K562 (cell line): ENCODE data around the gene KLKB1. TPM values are rescaled to one million over a fixed set of nuclear protein-coding genes. Genes with fewer than 3 reads are reported as not detected.

Experiments
- BACH1 ChIP-seq: fragments of 200-800 bp; sonication (Bioruptor generic); IDR thresholded peaks from 2 replicates; pipeline ENCODE4 v1.6.1; 2016; ENCODE audit warnings: missing genetic modification characterization, missing compliant biosample characterization
- CBX2 ChIP-seq: fragments of 200-600 bp; sonication (generic); IDR thresholded peaks from one replicate; pipeline ENCODE4 v1.6.1; 2012; ENCODE audit warnings: mild to moderate bottlenecking, low read length, inconsistent platforms; ENCODE audit not compliant: insufficient read depth, poor library complexity, severe bottlenecking
- CCNT2 ChIP-seq: IDR thresholded peaks from 2 replicates; pipeline ENCODE4 v1.6.1; 2011; ENCODE audit warnings: borderline replicate concordance, low read depth, mild to moderate bottlenecking, moderate library complexity, mixed read lengths, low read length; ENCODE audit not compliant: insufficient read length; ENCODE audit errors: extremely low read depth
- FOS ChIP-seq: IDR thresholded peaks from 3 replicates; pipeline ENCODE4 v1.6.1; 2011; ENCODE audit not compliant: insufficient read length; ENCODE audit errors: extremely low read depth
- FOSL1 ChIP-seq: fragments of 200-800 bp; sonication (Bioruptor generic); conservative IDR thresholded peaks from 2 replicates; pipeline ENCODE4 v1.6.1; 2016; ENCODE audit warnings: missing genetic modification characterization, missing compliant biosample characterization
- GTF2A2 ChIP-seq: IDR thresholded peaks from 2 replicates; pipeline ENCODE4 v1.6.1; 2016; ENCODE audit warnings: mild to moderate bottlenecking, missing genetic modification characterization, missing compliant biosample characterization
- HLTF ChIP-seq: fragments of 450-650 bp; IDR thresholded peaks from 2 replicates; pipeline ENCODE4 v1.6.1; 2016
- HNRNPK ChIP-seq: fragments of 200-400 bp; formaldehyde crosslinking; IDR thresholded peaks from one replicate; pipeline ENCODE4 v1.6.1; 2018; ENCODE audit warnings: mild to moderate bottlenecking, low read depth, low read length; ENCODE audit not compliant: poor library complexity, severe bottlenecking
- POLR2AphosphoS2 ChIP-seq: IDR thresholded peaks from 2 replicates; pipeline ENCODE4 v1.6.1; 2012; ENCODE audit warnings: low read length, improper control_type of control experiment
- SAFB2 ChIP-seq: fragments of 200-400 bp; formaldehyde crosslinking; IDR thresholded peaks from 2 replicates; pipeline ENCODE4 v1.6.1; 2018; ENCODE audit warnings: borderline replicate concordance, low read length, low read depth, moderate library complexity; ENCODE audit not compliant: severe bottlenecking
- SAP30 ChIP-seq: fragments of 200-600 bp; sonication (generic); IDR thresholded peaks from 2 replicates; pipeline ENCODE4 v1.6.1; 2012; ENCODE audit warnings: borderline replicate concordance, low read depth, mild to moderate bottlenecking, moderate library complexity, low read length, control low read depth, inconsistent platforms; ENCODE audit not compliant: insufficient read depth, poor library complexity, severe bottlenecking
- U2AF1 ChIP-seq: fragments of 200-400 bp; formaldehyde crosslinking; optimal IDR thresholded peaks from 2 replicates; pipeline ENCODE3; 2017; ENCODE audit warnings: mild to moderate bottlenecking, low read depth, low read length, moderate library complexity
- ZEB2 ChIP-seq: fragments of 450-650 bp; IDR thresholded peaks from 2 replicates; pipeline ENCODE4 v1.6.1; 2016
- ZNF217 ChIP-seq: sonication (generic); formaldehyde crosslinking; IDR thresholded peaks from 2 replicates; pipeline ENCODE4 v1.8.0; 2022; ENCODE audit warnings: mild to moderate bottlenecking, missing genetic modification reagents
- ZNF584 ChIP-seq: fragments of 200-800 bp; sonication (Bioruptor generic); IDR thresholded peaks from 2 replicates; pipeline ENCODE4 v1.6.1; 2016; ENCODE audit warnings: low read depth, mild to moderate bottlenecking, missing genetic modification characterization, missing compliant biosample characterization
- ZNF586 ChIP-seq: fragments of 450-650 bp; formaldehyde crosslinking; conservative IDR thresholded peaks from 2 replicates; pipeline ENCODE4 v1.4.0; 2020; ENCODE audit warnings: mild to moderate bottlenecking, moderate library complexity
- ZNF668 ChIP-seq: fragments of 250-450 bp; sonication (Bioruptor Pico); IDR thresholded peaks from 2 replicates; pipeline ENCODE4 v1.8.0; 2022; ENCODE audit warnings: mild to moderate bottlenecking, inconsistent platforms
- ZNF707 ChIP-seq: fragments of 250-450 bp; sonication (Bioruptor Pico); conservative IDR thresholded peaks from 2 replicates; pipeline ENCODE4 v1.8.0; 2022; ENCODE audit warnings: inconsistent platforms, mild to moderate bottlenecking, moderate library complexity
- polyA plus RNA-seq, 8 experiments: library from polyadenylated mRNA; depleted of rRNA in 4 of 8; stranded (reverse) in 5 of 8; unstranded in 3 of 8; fragments of >200 nt; fragmentation: Nextera tagmentation in 2 of 8; fragmentation: Illumina TruSeq in 1 of 8; extraction: Ambion mirVana in 2 of 8; extraction: Trizol in 1 of 8; gene quantifications; 2 replicates each; pipeline versions ENCODE4 v1.2.1 to v1.2.3, GENCODE V29; 2011 to 2014; ENCODE audit warnings: inconsistent platforms in 1 of 8, missing spikeins in 1 of 8
- total RNA-seq, 7 experiments: library from RNA; depleted of rRNA in 6 of 7; stranded (reverse); fragments of >200 nt in 6 of 7; fragmentation: Illumina TruSeq in 2 of 7; extraction: Trizol in 2 of 7; gene quantifications; 2 replicates each; pipeline versions ENCODE4 v1.2.1 to v1.2.3, GENCODE V29; 2011 to 2021; ENCODE audit warnings: low replicate concordance in 1 of 7
- TF ChIP-seq, protein P1 (sequence below): fragments of 250-450 bp; sonication (Bioruptor Pico); IDR thresholded peaks from 2 replicates; pipeline ENCODE4 v1.5.0; 2020; ENCODE audit warnings: mild to moderate bottlenecking, borderline replicate concordance
- TF ChIP-seq, protein P2 (sequence below): fragments of 250-450 bp; sonication (Bioruptor Pico); IDR thresholded peaks from 2 replicates; pipeline ENCODE4 v1.8.0; 2021; ENCODE audit warnings: mild to moderate bottlenecking, moderate library complexity
- TF ChIP-seq, protein P3 (sequence below): fragments of 450-650 bp; IDR thresholded peaks from 2 replicates; pipeline ENCODE4 v1.6.1; 2016; ENCODE audit warnings: missing biosample characterization, missing genetic modification characterization
- TF ChIP-seq, protein P4 (sequence below): sonication (generic); formaldehyde crosslinking; IDR thresholded peaks from 2 replicates; pipeline ENCODE4 v1.5.0; 2020; ENCODE audit warnings: missing genetic modification reagents

Gene KLKB1
- total and polyA plus RNA-seq, 9 of the 15 experiments (the other 6 are each of a cell fraction or from before 2014, with no cell fraction given) = 0.27 TPM; not detected in 8

DNA sequence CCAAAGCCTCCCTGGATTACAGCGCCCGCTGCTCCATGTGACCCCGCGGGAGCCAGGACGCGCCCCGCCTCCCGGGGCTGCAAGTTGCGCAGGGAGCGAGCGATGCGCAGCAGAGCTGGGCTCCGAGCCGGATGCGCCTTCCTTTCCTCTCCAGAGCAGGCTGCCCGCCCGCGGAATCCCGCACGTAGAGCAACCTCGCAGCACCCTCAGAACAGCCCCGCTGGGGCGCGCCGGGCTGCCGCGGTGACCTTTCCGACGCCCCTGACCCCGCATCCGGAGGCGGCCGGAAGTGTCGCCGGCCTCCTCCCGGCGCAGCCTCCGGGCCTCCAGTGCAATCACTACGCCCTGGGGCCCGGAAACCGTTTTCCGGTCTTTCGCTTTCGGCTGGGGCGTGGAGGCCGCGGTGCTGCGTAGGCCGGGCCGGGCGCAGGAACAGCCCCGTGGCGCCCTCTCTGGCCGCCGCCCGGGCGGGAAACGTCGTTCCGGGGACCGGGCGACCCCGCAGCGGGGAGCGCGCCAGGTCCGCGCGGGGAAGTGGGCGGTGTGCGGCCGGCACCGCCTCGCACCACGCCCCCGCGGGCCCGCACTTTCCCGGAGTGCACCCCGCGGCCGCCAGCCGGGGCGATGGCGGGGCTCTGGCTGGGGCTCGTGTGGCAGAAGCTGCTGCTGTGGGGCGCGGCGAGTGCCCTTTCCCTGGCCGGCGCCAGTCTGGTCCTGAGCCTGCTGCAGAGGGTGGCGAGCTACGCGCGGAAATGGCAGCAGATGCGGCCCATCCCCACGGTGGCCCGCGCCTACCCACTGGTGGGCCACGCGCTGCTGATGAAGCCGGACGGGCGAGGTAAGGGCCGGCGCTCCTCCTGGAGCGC lies 35.9 kb upstream of the KLKB1 start, which contains the start of gene CYP4V2 (continued):
- TF ChIP-seq ZNF668 (CRISPR knock-in tag) (no peak), SAFB2 (no peak), ZNF586 (CRISPR knock-in tag) (no peak), HNRNPK (no peak), SAP30 (peak; percentile 51), BACH1 (tag) (no peak), U2AF1 (no peak), FOSL1 (tag) (0 out of 2 replicates have a peak, but pooled peaks have one; percentile 32), CCNT2 (peak; percentile 57), CBX2 (no peak), HLTF (no peak), POLR2AphosphoS2 (no peak), ZNF217 (CRISPR knock-in tag) (no peak), ZNF707 (CRISPR knock-in tag) (no peak), FOS (no peak), ZEB2 (no peak), GTF2A2 (no peak), ZNF584 (CRISPR knock-in tag) (no peak; the same call in 1 of the 2 replicates)
- TF ChIP-seq, protein P1, sequence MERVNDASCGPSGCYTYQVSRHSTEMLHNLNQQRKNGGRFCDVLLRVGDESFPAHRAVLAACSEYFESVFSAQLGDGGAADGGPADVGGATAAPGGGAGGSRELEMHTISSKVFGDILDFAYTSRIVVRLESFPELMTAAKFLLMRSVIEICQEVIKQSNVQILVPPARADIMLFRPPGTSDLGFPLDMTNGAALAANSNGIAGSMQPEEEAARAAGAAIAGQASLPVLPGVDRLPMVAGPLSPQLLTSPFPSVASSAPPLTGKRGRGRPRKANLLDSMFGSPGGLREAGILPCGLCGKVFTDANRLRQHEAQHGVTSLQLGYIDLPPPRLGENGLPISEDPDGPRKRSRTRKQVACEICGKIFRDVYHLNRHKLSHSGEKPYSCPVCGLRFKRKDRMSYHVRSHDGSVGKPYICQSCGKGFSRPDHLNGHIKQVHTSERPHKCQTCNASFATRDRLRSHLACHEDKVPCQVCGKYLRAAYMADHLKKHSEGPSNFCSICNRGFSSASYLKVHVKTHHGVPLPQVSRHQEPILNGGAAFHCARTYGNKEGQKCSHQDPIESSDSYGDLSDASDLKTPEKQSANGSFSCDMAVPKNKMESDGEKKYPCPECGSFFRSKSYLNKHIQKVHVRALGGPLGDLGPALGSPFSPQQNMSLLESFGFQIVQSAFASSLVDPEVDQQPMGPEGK (CRISPR knock-in tag) = no peak
- TF ChIP-seq, protein P2, sequence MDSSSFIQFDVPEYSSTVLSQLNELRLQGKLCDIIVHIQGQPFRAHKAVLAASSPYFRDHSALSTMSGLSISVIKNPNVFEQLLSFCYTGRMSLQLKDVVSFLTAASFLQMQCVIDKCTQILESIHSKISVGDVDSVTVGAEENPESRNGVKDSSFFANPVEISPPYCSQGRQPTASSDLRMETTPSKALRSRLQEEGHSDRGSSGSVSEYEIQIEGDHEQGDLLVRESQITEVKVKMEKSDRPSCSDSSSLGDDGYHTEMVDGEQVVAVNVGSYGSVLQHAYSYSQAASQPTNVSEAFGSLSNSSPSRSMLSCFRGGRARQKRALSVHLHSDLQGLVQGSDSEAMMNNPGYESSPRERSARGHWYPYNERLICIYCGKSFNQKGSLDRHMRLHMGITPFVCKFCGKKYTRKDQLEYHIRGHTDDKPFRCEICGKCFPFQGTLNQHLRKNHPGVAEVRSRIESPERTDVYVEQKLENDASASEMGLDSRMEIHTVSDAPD (CRISPR knock-in tag) = no peak
- TF ChIP-seq, protein P3, sequence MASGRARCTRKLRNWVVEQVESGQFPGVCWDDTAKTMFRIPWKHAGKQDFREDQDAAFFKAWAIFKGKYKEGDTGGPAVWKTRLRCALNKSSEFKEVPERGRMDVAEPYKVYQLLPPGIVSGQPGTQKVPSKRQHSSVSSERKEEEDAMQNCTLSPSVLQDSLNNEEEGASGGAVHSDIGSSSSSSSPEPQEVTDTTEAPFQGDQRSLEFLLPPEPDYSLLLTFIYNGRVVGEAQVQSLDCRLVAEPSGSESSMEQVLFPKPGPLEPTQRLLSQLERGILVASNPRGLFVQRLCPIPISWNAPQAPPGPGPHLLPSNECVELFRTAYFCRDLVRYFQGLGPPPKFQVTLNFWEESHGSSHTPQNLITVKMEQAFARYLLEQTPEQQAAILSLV (tag) = no peak
- TF ChIP-seq, protein P4, sequence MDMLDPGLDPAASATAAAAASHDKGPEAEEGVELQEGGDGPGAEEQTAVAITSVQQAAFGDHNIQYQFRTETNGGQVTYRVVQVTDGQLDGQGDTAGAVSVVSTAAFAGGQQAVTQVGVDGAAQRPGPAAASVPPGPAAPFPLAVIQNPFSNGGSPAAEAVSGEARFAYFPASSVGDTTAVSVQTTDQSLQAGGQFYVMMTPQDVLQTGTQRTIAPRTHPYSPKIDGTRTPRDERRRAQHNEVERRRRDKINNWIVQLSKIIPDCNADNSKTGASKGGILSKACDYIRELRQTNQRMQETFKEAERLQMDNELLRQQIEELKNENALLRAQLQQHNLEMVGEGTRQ = peak; percentile 83
